Measurements from ENCODE around the gene ZFR2. TPM values are rescaled to one million over a fixed set of nuclear protein-coding genes. Genes with fewer than 3 reads are reported as not detected.
A peak's percentile ranks its signal among the peaks of the same experiment; 100 is the strongest.

The ZFR2 gene
- total RNA-seq, 1 donor from 2014 or later: not detected

- no peaks in the 10 kb centered on the region for H3K27me3 Mint-ChIP-seq (ENCODE audit: unreplicated experiment)
Observed at GRCh38 chr19:3765121-3765520, 103.7 kb downstream of the ZFR2 start.

GRCh38 chr19:3762501-3763459, 106.1 kb downstream of the ZFR2 start, which contains the start of gene MRPL54:
MRPL54 (plus strand) TSS chr19:3762682; CDS start chr19:3762701, 19 bp downstream.
- peak within 1 kb of the TSS; percentile 96 for H3K4me3 Mint-ChIP-seq (ENCODE audit: unreplicated experiment)
- H3K4me1 Mint-ChIP-seq (ENCODE audit: unreplicated experiment): peaks cover 23% of the 10 kb centered on the region
- TF ChIP-seq CTCF (IDR thresholded peaks at IDR 0.05): no peak
- H3K27ac Mint-ChIP-seq (ENCODE audit: unreplicated experiment): peak within 1 kb of the TSS; percentile 100
- H3K9me3 Mint-ChIP-seq (ENCODE audit: unreplicated experiment): no peaks in the 10 kb centered on the region
- H3K27me3 Mint-ChIP-seq (ENCODE audit: unreplicated experiment): no peaks in the 10 kb centered on the region
- peak; percentile 100 for DNase-seq (ENCODE audit: extremely low spot score, unreplicated experiment)
- H3K36me3 Mint-ChIP-seq (ENCODE audit: unreplicated experiment): peaks cover 7% of the 10 kb centered on the region

More at GRCh38 chr19:3765121-3765520, 103.7 kb downstream of the ZFR2 start:
- H3K36me3 Mint-ChIP-seq (ENCODE audit: unreplicated experiment): peaks cover 10% of the 10 kb centered on the region
- H3K9me3 Mint-ChIP-seq (ENCODE audit: unreplicated experiment): no peaks in the 10 kb centered on the region
- no peak overlapping the region for H3K4me3 Mint-ChIP-seq (ENCODE audit: unreplicated experiment)
- H3K27ac Mint-ChIP-seq (ENCODE audit: unreplicated experiment): no peak overlapping the region
- no peak for DNase-seq (ENCODE audit: extremely low spot score, unreplicated experiment)
- TF ChIP-seq CTCF (IDR thresholded peaks at IDR 0.05): no peak
- peaks cover 19% of the 10 kb centered on the region for H3K4me1 Mint-ChIP-seq (ENCODE audit: unreplicated experiment)

GRCh38 chr19:3762130-3762473, 106.7 kb downstream of the ZFR2 start:
- peak overlapping the region; percentile 100 for H3K27ac Mint-ChIP-seq (ENCODE audit: unreplicated experiment)
- TF ChIP-seq CTCF (IDR thresholded peaks at IDR 0.05): no peak
- no peaks in the 10 kb centered on the region for H3K27me3 Mint-ChIP-seq (ENCODE audit: unreplicated experiment)
- H3K4me1 Mint-ChIP-seq (ENCODE audit: unreplicated experiment): peaks cover 23% of the 10 kb centered on the region
- no peaks in the 10 kb centered on the region for H3K9me3 Mint-ChIP-seq (ENCODE audit: unreplicated experiment)
- no peak for DNase-seq (ENCODE audit: extremely low spot score, unreplicated experiment)
- H3K36me3 Mint-ChIP-seq (ENCODE audit: unreplicated experiment): peaks cover 7% of the 10 kb centered on the region
- peak overlapping the region; percentile 96 for H3K4me3 Mint-ChIP-seq (ENCODE audit: unreplicated experiment)

GRCh38 chr19:3761382-3762129, 107.3 kb downstream of the ZFR2 start, which contains the start of gene APBA3:
APBA3 (minus strand) TSS chr19:3761692; CDS start chr19:3760264, 1,428 bp downstream.
- peak; percentile 75 for TF ChIP-seq CTCF (IDR thresholded peaks at IDR 0.05)
- H3K4me3 Mint-ChIP-seq (ENCODE audit: unreplicated experiment): peak within 1 kb of the TSS; percentile 96
- peaks cover 25% of the 10 kb centered on the region for H3K4me1 Mint-ChIP-seq (ENCODE audit: unreplicated experiment)
- H3K36me3 Mint-ChIP-seq (ENCODE audit: unreplicated experiment): peaks cover 7% of the 10 kb centered on the region
- peak within 1 kb of the TSS; percentile 100 for H3K27ac Mint-ChIP-seq (ENCODE audit: unreplicated experiment)
- H3K9me3 Mint-ChIP-seq (ENCODE audit: unreplicated experiment): no peaks in the 10 kb centered on the region
- H3K27me3 Mint-ChIP-seq (ENCODE audit: unreplicated experiment): no peaks in the 10 kb centered on the region
- peak; percentile 98 for DNase-seq (ENCODE audit: extremely low spot score, unreplicated experiment)

All from osteocyte (in vitro differentiated cells).